Activated B cell treated with CpG ODN at 0.5 μM for 24 hours (primary cell): ENCODE measurements around the gene APCDD1L. TPM values are rescaled to one million over a fixed set of nuclear protein-coding genes. Genes with fewer than 3 reads are reported as not detected.

ENCODE experiments used
- ATAC-seq: fragments of 200-7000 bp; cut with Tn5 transposase; one replicate; pipeline ENCODE4 v1.10.0; 2021; ENCODE audit warnings: low read depth, mild to moderate bottlenecking, moderate library complexity
- CTCF ChIA-PET: fragments of 350-600 bp; sonication (Branson Sonifier 250); formaldehyde crosslinking; loops from one replicate; lab custom pipeline; 2021; ENCODE audit warnings: antibody characterized with exemption; lab: Charles Lee
- POLR2A ChIA-PET: fragments of 350-600 bp; sonication (Branson Sonifier 250); formaldehyde crosslinking; loops from one replicate; lab custom pipeline; 2021; ENCODE audit warnings: antibody characterized with exemption; lab: Charles Lee
- DNase-seq: peaks from one replicate; pipeline ENCODE4 v3.0.0; 2022
- H3K27ac Mint-ChIP-seq: one replicate; pipeline ENCODE4 v1.8.0; 2020; ENCODE audit warnings: mixed read lengths
- H3K27me3 Mint-ChIP-seq: one replicate; pipeline ENCODE4 v1.8.0; 2021; ENCODE audit warnings: mixed read lengths
- H3K36me3 Mint-ChIP-seq: one replicate; pipeline ENCODE4 v1.8.0; 2021; ENCODE audit warnings: low read depth, mixed read lengths
- H3K4me1 Mint-ChIP-seq: one replicate; pipeline ENCODE4 v1.8.0; 2021; ENCODE audit warnings: mixed read lengths
- H3K4me3 Mint-ChIP-seq: one replicate; pipeline ENCODE4 v1.8.0; 2020; ENCODE audit warnings: mild to moderate bottlenecking, mixed read lengths
- H3K9me3 Mint-ChIP-seq: one replicate; pipeline ENCODE4 v1.8.0; 2020; ENCODE audit warnings: mixed read lengths
- intact Hi-C: fragments of 100-400 bp; cut with micrococcal nuclease; formaldehyde crosslinking; loops from one replicate; pipeline ENCODE4 v1.15.1; 2024
- total RNA-seq: library from RNA; stranded (reverse); gene quantifications from 2 replicates; pipeline ENCODE4 v1.2.3, GENCODE V29; 2022
- TF ChIP-seq, protein P1 (sequence below): fragments of 200-600 bp; IDR thresholded peaks from one replicate; pipeline ENCODE4 v1.8.0; 2022; ENCODE audit warnings: antibody characterized with exemption, mild to moderate bottlenecking

APCDD1L gene
- total RNA-seq, 1 donor from 2014 or later: not detected

GRCh38 chr20:58479726-58480440, 35.3 kb downstream of the APCDD1L start:
- DNase-seq (no peak), ATAC-seq (no peak)
- POLR2A ChIA-PET: no interaction called here
- CTCF ChIA-PET: no interaction called here
- Mint-ChIP-seq H3K27ac (no peak overlapping the region), H3K9me3 (peaks cover 9% of the 10 kb centered on the region), H3K36me3 (no peaks in the 10 kb centered on the region), H3K4me3 (no peak overlapping the region), H3K4me1 (no peaks in the 10 kb centered on the region), H3K27me3 (peaks cover 10% of the 10 kb centered on the region)
- intact Hi-C loops: no loop called here
- TF ChIP-seq, protein P1, sequence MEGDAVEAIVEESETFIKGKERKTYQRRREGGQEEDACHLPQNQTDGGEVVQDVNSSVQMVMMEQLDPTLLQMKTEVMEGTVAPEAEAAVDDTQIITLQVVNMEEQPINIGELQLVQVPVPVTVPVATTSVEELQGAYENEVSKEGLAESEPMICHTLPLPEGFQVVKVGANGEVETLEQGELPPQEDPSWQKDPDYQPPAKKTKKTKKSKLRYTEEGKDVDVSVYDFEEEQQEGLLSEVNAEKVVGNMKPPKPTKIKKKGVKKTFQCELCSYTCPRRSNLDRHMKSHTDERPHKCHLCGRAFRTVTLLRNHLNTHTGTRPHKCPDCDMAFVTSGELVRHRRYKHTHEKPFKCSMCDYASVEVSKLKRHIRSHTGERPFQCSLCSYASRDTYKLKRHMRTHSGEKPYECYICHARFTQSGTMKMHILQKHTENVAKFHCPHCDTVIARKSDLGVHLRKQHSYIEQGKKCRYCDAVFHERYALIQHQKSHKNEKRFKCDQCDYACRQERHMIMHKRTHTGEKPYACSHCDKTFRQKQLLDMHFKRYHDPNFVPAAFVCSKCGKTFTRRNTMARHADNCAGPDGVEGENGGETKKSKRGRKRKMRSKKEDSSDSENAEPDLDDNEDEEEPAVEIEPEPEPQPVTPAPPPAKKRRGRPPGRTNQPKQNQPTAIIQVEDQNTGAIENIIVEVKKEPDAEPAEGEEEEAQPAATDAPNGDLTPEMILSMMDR: no peak

GRCh38 chr20:58478141-58478805, 36.9 kb downstream of the APCDD1L start:
- ATAC-seq: no peak
- no peak for DNase-seq
- Mint-ChIP-seq H3K9me3 (peaks cover 7% of the 10 kb centered on the region), H3K4me3 (no peak overlapping the region), H3K36me3 (no peaks in the 10 kb centered on the region), H3K4me1 (no peaks in the 10 kb centered on the region), H3K27me3 (peaks cover 5% of the 10 kb centered on the region), H3K27ac (no peak overlapping the region)
- intact Hi-C loops: no loop called here
- CTCF ChIA-PET: no interaction called here
- POLR2A ChIA-PET: no interaction called here
- TF ChIP-seq, protein P1: no peak

GRCh38 chr20:58475466-58475865, 39.7 kb downstream of the APCDD1L start:
- H3K36me3 Mint-ChIP-seq: no peaks in the 10 kb centered on the region
- DNase-seq (no peak), ATAC-seq (no peak)
- H3K4me1 Mint-ChIP-seq: no peaks in the 10 kb centered on the region
- ChIA-PET CTCF (no interaction called here), POLR2A (no interaction called here)
- H3K4me3 Mint-ChIP-seq: no peak overlapping the region
- no peaks in the 10 kb centered on the region for H3K27me3 Mint-ChIP-seq
- H3K27ac Mint-ChIP-seq: no peak overlapping the region
- intact Hi-C loops: no loop called here
- TF ChIP-seq, protein P1: no peak
- H3K9me3 Mint-ChIP-seq: peaks cover 7% of the 10 kb centered on the region

DNA sequence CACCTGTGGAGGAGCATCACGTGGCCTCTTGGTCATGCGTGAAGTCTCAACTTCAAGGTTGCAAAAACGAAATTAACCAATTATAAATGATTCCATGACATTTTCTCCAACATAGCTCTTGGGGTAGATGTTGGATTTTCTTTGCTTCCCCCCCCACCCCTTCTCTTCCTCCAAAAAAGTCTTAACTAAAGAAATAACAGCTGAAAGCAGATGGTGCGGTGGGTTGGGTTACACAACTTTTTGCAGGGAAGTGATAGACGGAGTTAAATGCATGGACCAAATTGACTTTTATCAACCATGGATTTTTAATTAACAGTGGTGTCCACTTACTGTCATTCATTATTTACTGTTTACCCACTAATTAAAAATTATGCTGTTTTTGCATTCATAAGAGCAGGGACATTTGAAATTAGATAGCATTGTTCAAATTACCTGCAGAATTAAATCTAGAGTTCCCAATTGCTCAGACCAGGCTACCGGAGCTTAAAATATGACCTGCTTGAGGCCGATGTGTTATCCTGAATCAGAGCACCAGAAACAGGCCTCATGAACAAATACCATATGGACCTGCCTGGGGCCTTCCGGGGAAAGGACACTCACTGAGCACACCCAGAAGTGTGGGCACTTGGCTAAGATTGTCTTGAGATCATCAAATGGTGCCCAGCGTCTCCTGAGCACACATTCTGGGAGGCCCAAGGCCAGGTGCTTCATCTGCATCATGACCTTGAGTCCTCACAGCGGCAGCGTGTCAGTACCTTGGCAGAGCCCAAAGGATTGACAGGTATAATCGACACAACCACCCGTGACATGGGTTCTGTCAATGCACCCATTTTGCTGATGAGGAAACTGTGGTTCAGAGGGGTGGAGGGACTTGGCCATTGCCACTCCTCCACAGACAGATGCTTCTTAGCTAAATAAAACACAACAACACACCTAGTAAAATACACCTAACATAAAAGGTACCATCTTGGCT, 41.5 kb downstream of the APCDD1L start:
- Mint-ChIP-seq H3K36me3 (no peaks in the 10 kb centered on the region), H3K27me3 (no peaks in the 10 kb centered on the region), H3K9me3 (peaks cover 7% of the 10 kb centered on the region), H3K4me1 (no peaks in the 10 kb centered on the region), H3K4me3 (no peak overlapping the region), H3K27ac (no peak overlapping the region)
- intact Hi-C loops: no loop called here
- ChIA-PET POLR2A (no interaction called here), CTCF (no interaction called here)
- no peak for ATAC-seq
- TF ChIP-seq, protein P1: no peak
- no peak for DNase-seq
